LNCaP clone FGC (cell line): ENCODE results near the gene MIOX.

Source experiments
- DNase-seq: peaks from one replicate; pipeline ENCODE4 v3.0.0-alpha.2; 2011; ENCODE audit warnings: low read depth
- H3K4me3 ChIP-seq: 2 replicates; pipeline ENCODE4 v1.5.1; 2011; ENCODE audit warnings: mild to moderate bottlenecking, low read depth, low read length, control low read depth
- CTCF ChIP-seq: IDR thresholded peaks from 2 replicates; pipeline ENCODE4 v1.5.1; 2012; ENCODE audit warnings: mild to moderate bottlenecking; ENCODE audit not compliant: control insufficient read depth, insufficient read depth; ENCODE audit errors: extremely low read depth

MIOX gene

GRCh38 chr22:50490531-50491308 lies 4.1 kb downstream of the MIOX start:
- no peak for DNase-seq
- no peak for TF ChIP-seq CTCF
- no peak overlapping the region for H3K4me3 ChIP-seq

DNA sequence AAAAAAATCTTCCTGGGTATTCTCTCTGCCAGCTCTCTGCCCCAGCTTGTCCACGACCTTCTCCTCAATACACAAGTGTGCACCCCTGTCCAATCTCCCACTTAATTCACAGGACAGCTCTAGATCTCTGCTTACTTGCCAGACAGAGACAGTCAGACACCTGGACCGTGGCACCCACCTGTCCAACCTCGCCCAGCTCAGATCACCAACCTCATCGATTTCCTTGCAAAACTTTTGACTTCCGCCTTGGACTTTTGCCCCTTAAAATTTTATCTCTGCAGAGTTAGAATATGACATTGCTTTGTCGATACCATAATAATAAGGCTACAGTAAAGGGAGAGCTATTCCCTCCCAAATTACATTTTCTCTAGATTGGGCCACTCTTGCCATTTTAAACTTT lies 10.4 kb downstream of the MIOX start:
- no peak overlapping the region for H3K4me3 ChIP-seq
- DNase-seq = no peak
- no peak for TF ChIP-seq CTCF

DNA sequence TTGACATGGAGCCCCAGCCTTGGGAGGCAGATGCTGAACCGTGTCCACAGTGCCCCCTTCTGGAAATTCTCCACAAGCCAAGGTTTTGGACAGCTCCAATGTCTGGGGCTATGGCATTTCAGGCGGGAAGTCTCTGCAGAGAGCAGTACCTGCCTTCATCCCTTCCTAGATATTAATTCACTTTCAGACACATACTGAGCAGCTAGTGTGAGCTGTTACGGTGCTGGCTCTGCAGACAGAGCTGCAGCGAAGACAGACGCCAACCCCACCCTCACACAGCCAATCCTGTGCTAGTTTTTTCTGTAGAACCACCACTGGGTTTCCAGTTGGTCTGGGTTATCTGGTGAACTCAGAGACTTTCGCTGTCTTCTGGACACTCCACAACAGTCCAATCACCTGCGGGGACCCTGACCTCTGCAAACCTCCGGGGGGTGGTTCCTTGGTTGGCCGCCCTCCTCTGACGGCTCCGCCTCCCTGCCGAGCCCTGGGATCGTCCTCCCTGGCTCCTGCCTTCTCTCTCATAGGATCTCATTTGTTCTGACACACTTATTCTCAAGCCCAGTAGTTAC lies 11.7 kb downstream of the MIOX start:
- DNase-seq = no peak
- no peak overlapping the region for H3K4me3 ChIP-seq
- peak; percentile 59 for TF ChIP-seq CTCF

GRCh38 chr22:50500452-50500851 lies 13.8 kb downstream of the MIOX start:
- H3K4me3 ChIP-seq = no peak overlapping the region
- no peak for DNase-seq
- no peak for TF ChIP-seq CTCF

GRCh38 chr22:50502096-50502495 lies 15.4 kb downstream of the MIOX start:
- no peak overlapping the region for H3K4me3 ChIP-seq
- TF ChIP-seq CTCF = no peak
- no peak for DNase-seq

- no peak overlapping the region for H3K4me3 ChIP-seq
- TF ChIP-seq CTCF = no peak
- no peak for DNase-seq
Measured at GRCh38 chr22:50502628-50503474, 16.2 kb downstream of the MIOX start.
